Measurements from ENCODE around the gene TMEM225B.

DNA sequence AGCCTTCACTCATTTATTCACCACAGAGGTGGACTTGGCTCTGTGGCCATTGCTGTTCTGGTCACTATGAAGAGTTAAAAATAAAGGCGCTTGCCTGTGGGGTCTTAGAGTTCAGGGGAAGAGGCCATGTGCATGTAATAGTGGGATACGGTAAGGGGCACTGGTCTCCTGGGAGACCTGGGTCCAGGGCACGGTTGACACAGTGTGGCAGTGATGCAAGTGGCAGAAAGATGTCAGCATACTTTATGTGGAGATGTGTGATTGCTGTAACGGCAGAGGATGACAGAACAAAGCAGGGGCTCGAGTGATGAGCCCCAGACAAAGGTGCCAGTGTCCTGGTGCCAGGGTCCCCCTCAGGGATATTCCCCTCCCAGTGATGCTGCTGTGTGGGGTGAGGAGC lies 27.3 kb downstream of the TMEM225B start:
- TF ChIP-seq, protein P1, sequence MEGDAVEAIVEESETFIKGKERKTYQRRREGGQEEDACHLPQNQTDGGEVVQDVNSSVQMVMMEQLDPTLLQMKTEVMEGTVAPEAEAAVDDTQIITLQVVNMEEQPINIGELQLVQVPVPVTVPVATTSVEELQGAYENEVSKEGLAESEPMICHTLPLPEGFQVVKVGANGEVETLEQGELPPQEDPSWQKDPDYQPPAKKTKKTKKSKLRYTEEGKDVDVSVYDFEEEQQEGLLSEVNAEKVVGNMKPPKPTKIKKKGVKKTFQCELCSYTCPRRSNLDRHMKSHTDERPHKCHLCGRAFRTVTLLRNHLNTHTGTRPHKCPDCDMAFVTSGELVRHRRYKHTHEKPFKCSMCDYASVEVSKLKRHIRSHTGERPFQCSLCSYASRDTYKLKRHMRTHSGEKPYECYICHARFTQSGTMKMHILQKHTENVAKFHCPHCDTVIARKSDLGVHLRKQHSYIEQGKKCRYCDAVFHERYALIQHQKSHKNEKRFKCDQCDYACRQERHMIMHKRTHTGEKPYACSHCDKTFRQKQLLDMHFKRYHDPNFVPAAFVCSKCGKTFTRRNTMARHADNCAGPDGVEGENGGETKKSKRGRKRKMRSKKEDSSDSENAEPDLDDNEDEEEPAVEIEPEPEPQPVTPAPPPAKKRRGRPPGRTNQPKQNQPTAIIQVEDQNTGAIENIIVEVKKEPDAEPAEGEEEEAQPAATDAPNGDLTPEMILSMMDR (IDR thresholded peaks at IDR 0.05) = no peak
- no peak for TF ChIP-seq POLR2AphosphoS5 (IDR thresholded peaks at IDR 0.05; ENCODE audit: low read depth, low read length)
- TF ChIP-seq, protein P2, sequence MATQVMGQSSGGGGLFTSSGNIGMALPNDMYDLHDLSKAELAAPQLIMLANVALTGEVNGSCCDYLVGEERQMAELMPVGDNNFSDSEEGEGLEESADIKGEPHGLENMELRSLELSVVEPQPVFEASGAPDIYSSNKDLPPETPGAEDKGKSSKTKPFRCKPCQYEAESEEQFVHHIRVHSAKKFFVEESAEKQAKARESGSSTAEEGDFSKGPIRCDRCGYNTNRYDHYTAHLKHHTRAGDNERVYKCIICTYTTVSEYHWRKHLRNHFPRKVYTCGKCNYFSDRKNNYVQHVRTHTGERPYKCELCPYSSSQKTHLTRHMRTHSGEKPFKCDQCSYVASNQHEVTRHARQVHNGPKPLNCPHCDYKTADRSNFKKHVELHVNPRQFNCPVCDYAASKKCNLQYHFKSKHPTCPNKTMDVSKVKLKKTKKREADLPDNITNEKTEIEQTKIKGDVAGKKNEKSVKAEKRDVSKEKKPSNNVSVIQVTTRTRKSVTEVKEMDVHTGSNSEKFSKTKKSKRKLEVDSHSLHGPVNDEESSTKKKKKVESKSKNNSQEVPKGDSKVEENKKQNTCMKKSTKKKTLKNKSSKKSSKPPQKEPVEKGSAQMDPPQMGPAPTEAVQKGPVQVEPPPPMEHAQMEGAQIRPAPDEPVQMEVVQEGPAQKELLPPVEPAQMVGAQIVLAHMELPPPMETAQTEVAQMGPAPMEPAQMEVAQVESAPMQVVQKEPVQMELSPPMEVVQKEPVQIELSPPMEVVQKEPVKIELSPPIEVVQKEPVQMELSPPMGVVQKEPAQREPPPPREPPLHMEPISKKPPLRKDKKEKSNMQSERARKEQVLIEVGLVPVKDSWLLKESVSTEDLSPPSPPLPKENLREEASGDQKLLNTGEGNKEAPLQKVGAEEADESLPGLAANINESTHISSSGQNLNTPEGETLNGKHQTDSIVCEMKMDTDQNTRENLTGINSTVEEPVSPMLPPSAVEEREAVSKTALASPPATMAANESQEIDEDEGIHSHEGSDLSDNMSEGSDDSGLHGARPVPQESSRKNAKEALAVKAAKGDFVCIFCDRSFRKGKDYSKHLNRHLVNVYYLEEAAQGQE (IDR thresholded peaks at IDR 0.05; ENCODE audit: insufficient read depth in 1 of 2, low read depth in 2 of 2, low read length in 1 of 2) = no peak

Measured in Panc1 (cell line).